Natural killer cell treated with Interleukin-12 subunit alpha and Interleukin-12 subunit beta and Interleukin-15 and Interleukin-18, amount 100 ng/mL, for 72 hours (primary cell): Measurements from ENCODE around the gene AGFG2. TPM values are rescaled to one million over a fixed set of nuclear protein-coding genes. Genes with fewer than 3 reads are reported as not detected.
"Not testable (repeated sequence)": the region's sequence is repeated elsewhere in the genome, so short reads cannot be mapped to it uniquely, and the experiment has no call there.

Source experiments
- ATAC-seq, 2 donors: fragments of 150-1000 bp; cut with Tn5 transposase in 1 of 2; sonication (Bioruptor Pico), chemical (Tn5 transposase) in 1 of 2; 2 replicates each; pipeline ENCODE4 v1.10.0; 2021
- DNase-seq: peaks from one replicate; pipeline ENCODE4 v3.0.0; 2022; ENCODE audit warnings: low spot score
- H3K27ac Mint-ChIP-seq, 2 donors: 1 replicate in 1 of 2; 2 replicates in 1 of 2; pipeline ENCODE4 v1.8.0; 2022; ENCODE audit warnings: mixed read lengths in 2 of 2, mild to moderate bottlenecking in 1 of 2, moderate library complexity in 1 of 2
- H3K27me3 Mint-ChIP-seq, 2 donors: 1 replicate in 1 of 2; 2 replicates in 1 of 2; pipeline ENCODE4 v1.8.0; 2022; ENCODE audit warnings: mixed read lengths in 2 of 2
- H3K36me3 Mint-ChIP-seq: one replicate; pipeline ENCODE4 v1.8.0; 2022; ENCODE audit warnings: mixed read lengths
- H3K4me1 Mint-ChIP-seq, 2 donors: 1 replicate in 1 of 2; 2 replicates in 1 of 2; pipeline ENCODE4 v1.8.0; 2022; ENCODE audit warnings: low read depth in 2 of 2, mixed read lengths in 2 of 2, mild to moderate bottlenecking in 1 of 2
- H3K4me3 Mint-ChIP-seq: one replicate; pipeline ENCODE4 v1.8.0; 2022; ENCODE audit warnings: mixed read lengths
- H3K9me3 Mint-ChIP-seq: 2 replicates; pipeline ENCODE4 v1.8.0; 2022; ENCODE audit warnings: mixed read lengths
- total RNA-seq, 2 donors: library from RNA; stranded (reverse); gene quantifications; one replicate each; pipeline ENCODE4 v1.2.3, GENCODE V29; 2022

AGFG2 gene
- total RNA-seq, result 10 to 100 TPM; 45.2 to 49.4 TPM

GRCh38 chr7:100538654-100539435 lies at the start of gene AGFG2:
AGFG2 (plus strand) TSS chr7:100539203; CDS start chr7:100539347, 144 bp downstream.
- H3K4me1 Mint-ChIP-seq, result peaks cover 39 to 46% of the 10 kb centered on the region in 2 donors
- H3K36me3 Mint-ChIP-seq, result peaks cover 5% of the 10 kb centered on the region
- DNase-seq (peak; percentile 100), ATAC-seq (peak; percentile 98 to 99)
- no peaks in the 10 kb centered on the region for H3K27me3 Mint-ChIP-seq
- H3K4me3 Mint-ChIP-seq, result peak within 1 kb of the TSS; percentile 88
- H3K9me3 Mint-ChIP-seq, result no peaks in the 10 kb centered on the region
- peak within 1 kb of the TSS; percentile 85 to 93 for H3K27ac Mint-ChIP-seq

GRCh38 chr7:100489824-100490223 lies 49.2 kb upstream of the AGFG2 start:
- Mint-ChIP-seq H3K4me3 (no peak overlapping the region), H3K27me3 (peaks cover 18% of the 10 kb centered on the region in 2 donors), H3K4me1 (peaks cover 4 to 9% of the 10 kb centered on the region in 2 donors), H3K36me3 (no peaks in the 10 kb centered on the region), H3K9me3 (no peaks in the 10 kb centered on the region), H3K27ac (no peak overlapping the region)
- no peak for DNase-seq
- ATAC-seq, result no peak

- no peak overlapping the region for H3K27ac Mint-ChIP-seq
- peaks cover 4 to 9% of the 10 kb centered on the region in 2 donors for H3K4me1 Mint-ChIP-seq
- H3K36me3 Mint-ChIP-seq, result no peaks in the 10 kb centered on the region
- H3K27me3 Mint-ChIP-seq, result peaks cover 25 to 26% of the 10 kb centered on the region in 2 donors
- no peak for DNase-seq
- H3K9me3 Mint-ChIP-seq, result no peaks in the 10 kb centered on the region
- ATAC-seq, result no peak
- no peak overlapping the region for H3K4me3 Mint-ChIP-seq
Observed at GRCh38 chr7:100490483-100491191, 48.4 kb upstream of the AGFG2 start.

GRCh38 chr7:100491192-100491578 lies 47.8 kb upstream of the AGFG2 start:
- Mint-ChIP-seq H3K36me3 (no peaks in the 10 kb centered on the region), H3K9me3 (no peaks in the 10 kb centered on the region)

GRCh38 chr7:100492738-100493475 lies 46.1 kb upstream of the AGFG2 start:
- H3K27me3 Mint-ChIP-seq, result peaks cover 28 to 34% of the 10 kb centered on the region in 2 donors
- no peak overlapping the region for H3K27ac Mint-ChIP-seq
- no peak for ATAC-seq
- peak overlapping the region; percentile 40 for H3K4me3 Mint-ChIP-seq
- peaks cover 4 to 9% of the 10 kb centered on the region in 2 donors for H3K4me1 Mint-ChIP-seq
- no peaks in the 10 kb centered on the region for H3K9me3 Mint-ChIP-seq
- H3K36me3 Mint-ChIP-seq, result no peaks in the 10 kb centered on the region
- no peak for DNase-seq

More at GRCh38 chr7:100491192-100491578, 47.8 kb upstream of the AGFG2 start:
- peaks cover 26 to 31% of the 10 kb centered on the region in 2 donors for H3K27me3 Mint-ChIP-seq
- H3K4me1 Mint-ChIP-seq, result peaks cover 4 to 9% of the 10 kb centered on the region in 2 donors
- H3K27ac Mint-ChIP-seq, result no peak overlapping the region
- H3K4me3 Mint-ChIP-seq, result no peak overlapping the region
- DNase-seq (no peak), ATAC-seq (no peak)

- Mint-ChIP-seq H3K27me3 (peaks cover 28 to 34% of the 10 kb centered on the region in 2 donors), H3K36me3 (no peaks in the 10 kb centered on the region), H3K4me1 (peaks cover 4 to 9% of the 10 kb centered on the region in 2 donors), H3K9me3 (no peaks in the 10 kb centered on the region), H3K27ac (no peak overlapping the region), H3K4me3 (peak overlapping the region; percentile 40)
- ATAC-seq (peak; percentile 65 to 73), DNase-seq (no peak)
Observed at GRCh38 chr7:100493476-100494264, 45.3 kb upstream of the AGFG2 start.

GRCh38 chr7:100496509-100496908 lies 42.5 kb upstream of the AGFG2 start:
- Mint-ChIP-seq H3K27ac (no peak overlapping the region), H3K4me1 (peaks cover 4 to 9% of the 10 kb centered on the region in 2 donors), H3K4me3 (no peak overlapping the region), H3K9me3 (no peaks in the 10 kb centered on the region), H3K36me3 (no peaks in the 10 kb centered on the region), H3K27me3 (peaks cover 22 to 34% of the 10 kb centered on the region in 2 donors)
- DNase-seq (no peak), ATAC-seq (no peak)

- H3K4me3 Mint-ChIP-seq, H3K27ac Mint-ChIP-seq, H3K4me1 Mint-ChIP-seq, DNase-seq, H3K36me3 Mint-ChIP-seq, H3K27me3 Mint-ChIP-seq, H3K9me3 Mint-ChIP-seq, ATAC-seq: not testable (repeated sequence)
Observed at GRCh38 chr7:100500743-100501142, 38.3 kb upstream of the AGFG2 start.

GRCh38 chr7:100504031-100504430 lies 35.0 kb upstream of the AGFG2 start:
- not testable (repeated sequence) for H3K27ac Mint-ChIP-seq, H3K4me1 Mint-ChIP-seq, H3K4me3 Mint-ChIP-seq, ATAC-seq, H3K9me3 Mint-ChIP-seq, H3K36me3 Mint-ChIP-seq, DNase-seq
- H3K27me3 Mint-ChIP-seq, result peaks cover 8 to 11% of the 10 kb centered on the region in 2 donors

GRCh38 chr7:100504887-100505611 lies 34.0 kb upstream of the AGFG2 start:
- H3K4me3 Mint-ChIP-seq, result no peak overlapping the region
- ATAC-seq, result no peak
- no peaks in the 10 kb centered on the region for H3K36me3 Mint-ChIP-seq
- peaks cover 8 to 15% of the 10 kb centered on the region in 2 donors for H3K27me3 Mint-ChIP-seq
- no peak for DNase-seq
- H3K9me3 Mint-ChIP-seq, result no peaks in the 10 kb centered on the region
- no peaks in the 10 kb centered on the region for H3K4me1 Mint-ChIP-seq
- H3K27ac Mint-ChIP-seq, result no peak overlapping the region

- no peaks in the 10 kb centered on the region for H3K4me1 Mint-ChIP-seq
- no peak for DNase-seq
- H3K27me3 Mint-ChIP-seq, result peaks cover 18% of the 10 kb centered on the region in 2 donors
Observed at GRCh38 chr7:100506356-100506923, 32.6 kb upstream of the AGFG2 start.

GRCh38 chr7:100509231-100509630 lies 29.8 kb upstream of the AGFG2 start:
- ATAC-seq (no peak), DNase-seq (no peak)
- H3K9me3 Mint-ChIP-seq, result no peaks in the 10 kb centered on the region
- no peak overlapping the region for H3K27ac Mint-ChIP-seq
- H3K27me3 Mint-ChIP-seq, result peaks cover 23 to 27% of the 10 kb centered on the region in 2 donors
- no peaks in the 10 kb centered on the region for H3K36me3 Mint-ChIP-seq
- H3K4me1 Mint-ChIP-seq, result no peaks in the 10 kb centered on the region
- H3K4me3 Mint-ChIP-seq, result no peak overlapping the region

More at GRCh38 chr7:100506356-100506923, 32.6 kb upstream of the AGFG2 start:
- no peaks in the 10 kb centered on the region for H3K9me3 Mint-ChIP-seq
- H3K36me3 Mint-ChIP-seq, result no peaks in the 10 kb centered on the region
- ATAC-seq, result no peak
- H3K4me3 Mint-ChIP-seq, result no peak overlapping the region
- no peak overlapping the region for H3K27ac Mint-ChIP-seq
